Ureter (tissue), 1 donor: ENCODE results near the gene C1QTNF9B. TPM values are rescaled to one million over a fixed set of nuclear protein-coding genes. Genes with fewer than 3 reads are reported as not detected.

ENCODE experiments used
- DNase-seq: peaks from one replicate; pipeline ENCODE4 v3.0.0-alpha.2; 2020; ENCODE audit warnings: low spot score
- total RNA-seq: library from RNA; stranded (reverse); gene quantifications from one replicate; pipeline ENCODE4 v1.2.4, GENCODE V29; 2023
- donor health status: DM: yes; HTN: yes; CAD: no.

The C1QTNF9B gene
- total RNA-seq, 1 donor from 2014 or later = not detected

DNA sequence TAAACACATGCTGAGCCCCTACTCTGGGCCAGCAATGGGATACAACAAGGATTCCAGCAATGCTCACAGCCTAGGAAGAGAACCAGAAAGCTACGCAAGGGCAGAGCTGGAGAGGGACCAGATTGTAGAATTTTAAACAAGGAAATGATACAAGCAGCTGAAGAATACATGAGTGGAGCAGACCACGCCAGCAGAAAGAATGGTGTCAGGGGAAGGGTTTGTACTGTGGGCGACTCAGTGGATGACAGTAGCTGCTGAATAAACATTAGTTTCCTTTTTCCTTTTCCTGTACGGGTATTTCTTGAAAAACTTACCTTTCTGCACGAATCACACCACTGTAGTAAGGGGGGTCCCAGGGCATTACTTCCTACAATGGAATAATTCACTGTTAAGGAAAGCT is 38.8 kb downstream of the C1QTNF9B start:
- no peak for DNase-seq

DNA sequence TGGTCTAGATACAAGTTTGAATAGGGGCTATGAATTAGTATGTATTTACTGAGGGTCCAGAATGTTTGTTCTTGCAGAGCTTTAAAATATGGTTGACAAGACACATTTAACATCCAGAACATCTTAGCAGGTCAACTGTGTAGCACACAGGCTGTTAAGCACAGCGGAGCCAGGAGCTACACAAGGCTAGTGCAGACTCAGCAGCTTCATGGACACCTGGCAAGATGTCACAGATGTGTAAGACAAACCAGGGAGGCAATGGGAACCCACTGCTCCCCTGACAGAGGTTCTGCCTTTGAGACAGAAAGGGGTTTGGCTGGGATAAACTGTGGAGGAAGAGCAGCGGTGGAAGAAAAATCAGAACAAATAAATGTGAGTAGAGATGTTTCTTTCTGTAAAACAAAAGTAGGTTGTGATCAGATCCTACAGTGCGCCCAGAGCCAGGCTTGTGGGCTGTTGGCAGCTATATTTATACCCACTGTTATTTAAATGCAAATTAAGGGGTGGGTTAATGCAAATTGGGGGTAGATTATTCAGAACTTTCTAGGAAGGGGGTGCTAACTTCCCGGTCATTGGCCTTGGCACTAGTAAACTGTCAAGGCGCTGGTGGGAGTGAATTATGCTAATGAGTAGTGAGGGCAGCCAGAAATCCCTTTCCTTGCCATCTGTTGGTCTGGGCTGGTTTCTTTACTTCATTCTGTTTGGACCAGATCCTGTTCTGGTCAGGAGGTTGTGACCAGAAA is 41.1 kb downstream of the C1QTNF9B start:
- no peak for DNase-seq

DNA sequence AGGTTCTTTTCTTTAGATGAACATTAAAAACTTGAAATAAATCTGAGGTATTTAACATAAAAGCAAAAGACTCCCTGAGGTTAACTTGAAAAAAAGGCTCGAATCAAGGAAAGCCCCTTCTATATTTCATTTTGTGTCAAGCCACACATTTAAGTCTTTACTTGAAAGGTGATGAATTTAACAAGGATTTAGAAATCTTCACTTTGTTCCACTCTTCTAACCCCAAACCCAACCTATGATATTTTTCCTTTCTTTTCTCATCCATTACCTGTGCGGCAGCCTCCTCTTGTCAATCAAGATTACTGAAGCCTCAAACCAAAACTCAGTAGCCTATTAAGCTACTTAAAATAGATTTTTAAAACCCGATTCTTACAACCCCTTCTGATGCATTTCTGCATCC is 41.9 kb downstream of the C1QTNF9B start:
- no peak for DNase-seq

DNA sequence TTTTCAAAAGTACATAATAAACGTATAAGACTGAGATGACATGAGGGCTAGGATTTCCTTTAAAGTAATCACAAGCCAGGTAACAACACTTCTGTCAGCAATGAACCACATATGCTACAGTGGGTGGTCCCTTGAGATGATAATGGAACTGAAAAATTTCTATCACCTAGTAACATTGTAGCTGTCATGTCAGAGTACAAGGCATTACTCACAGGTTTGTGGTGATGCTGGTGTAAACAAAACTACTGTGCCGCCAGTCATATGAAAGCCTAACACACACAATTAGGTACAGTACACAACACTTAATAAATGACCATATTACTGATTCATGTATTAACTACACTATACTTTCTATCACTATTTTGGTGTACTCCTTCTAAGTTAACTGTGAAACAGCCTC is 45.0 kb downstream of the C1QTNF9B start:
- no peak for DNase-seq

DNA sequence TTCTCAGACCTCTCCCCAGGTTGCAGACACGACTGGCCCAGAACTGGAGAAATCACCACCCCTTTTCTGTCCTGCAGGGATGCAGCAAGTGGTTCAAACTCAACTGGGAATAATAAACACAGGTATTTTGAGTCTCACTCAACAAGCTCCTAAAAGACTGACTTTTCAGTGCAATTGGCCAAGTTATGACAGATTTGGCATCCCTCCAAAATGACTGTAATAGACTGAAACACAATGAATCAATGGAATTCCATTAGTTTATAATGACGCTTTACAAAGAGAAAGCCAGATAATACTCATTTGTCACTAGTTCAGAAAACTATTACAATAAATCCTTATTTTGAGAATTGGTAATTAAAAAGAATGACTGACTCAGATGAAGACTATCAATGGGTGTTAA is 46.2 kb downstream of the C1QTNF9B start:
- DNase-seq = no peak

DNA sequence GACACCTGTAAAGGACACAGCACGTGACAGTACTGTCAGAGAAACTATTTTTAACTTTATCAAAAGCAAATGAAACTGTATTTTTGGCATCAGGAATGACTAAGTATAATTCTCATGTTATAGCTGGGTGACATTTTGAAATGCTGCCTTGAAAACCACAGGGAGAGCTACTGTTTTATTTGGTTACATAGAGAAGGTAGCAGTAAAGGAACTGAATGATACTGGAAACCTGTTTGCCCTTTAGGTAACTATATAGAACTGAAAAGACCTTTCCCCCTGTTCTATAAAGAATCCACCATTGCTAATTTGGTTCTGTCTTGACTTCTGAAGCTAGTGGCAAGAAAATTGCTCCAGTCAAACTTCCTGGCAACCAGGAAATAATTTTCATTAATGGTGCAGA is 47.2 kb downstream of the C1QTNF9B start:
- DNase-seq = no peak

DNA sequence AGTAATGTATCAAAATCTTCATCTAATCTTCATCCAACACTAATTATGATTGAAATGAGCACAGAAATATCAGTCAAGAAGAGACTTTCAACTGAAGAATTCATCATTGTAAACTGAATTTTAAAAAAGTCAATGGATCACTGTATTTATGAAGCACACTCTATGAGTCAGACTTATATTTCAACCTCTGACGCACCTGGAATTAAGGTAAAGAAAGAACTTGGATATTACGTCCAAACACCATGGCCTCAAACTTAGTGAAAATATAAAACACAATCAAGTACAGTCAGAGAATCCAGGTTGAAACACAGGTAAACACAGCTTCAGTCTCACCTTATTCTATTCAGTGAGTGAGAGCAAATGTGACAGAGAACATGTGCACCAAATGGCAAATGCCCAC is 47.6 kb downstream of the C1QTNF9B start:
- DNase-seq = no peak

DNA sequence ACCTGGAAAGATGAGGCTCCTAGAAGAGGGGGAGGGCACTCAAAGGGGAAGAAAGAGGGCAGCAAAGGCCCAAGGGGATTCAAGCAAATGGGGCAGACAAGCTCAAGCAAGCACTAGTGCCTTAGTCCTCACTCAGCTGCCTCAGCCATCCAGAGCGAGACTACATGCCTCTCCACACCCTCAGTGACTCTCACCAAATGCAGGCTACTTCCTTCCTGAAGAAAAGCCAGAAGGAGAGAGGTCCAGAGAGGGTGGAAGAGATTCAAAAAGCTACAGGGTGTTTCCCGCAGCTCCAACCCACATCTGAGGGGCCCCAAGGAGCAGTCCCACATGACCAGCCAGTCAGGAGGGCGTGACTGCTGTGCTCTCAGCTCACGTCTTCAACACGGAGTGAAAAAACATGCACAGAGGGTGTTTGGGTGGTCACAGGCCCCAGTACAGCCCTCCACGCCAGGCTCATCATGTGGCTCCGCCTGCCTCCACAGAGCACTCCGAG is 48.6 kb downstream of the C1QTNF9B start:
- no peak for DNase-seq

DNA sequence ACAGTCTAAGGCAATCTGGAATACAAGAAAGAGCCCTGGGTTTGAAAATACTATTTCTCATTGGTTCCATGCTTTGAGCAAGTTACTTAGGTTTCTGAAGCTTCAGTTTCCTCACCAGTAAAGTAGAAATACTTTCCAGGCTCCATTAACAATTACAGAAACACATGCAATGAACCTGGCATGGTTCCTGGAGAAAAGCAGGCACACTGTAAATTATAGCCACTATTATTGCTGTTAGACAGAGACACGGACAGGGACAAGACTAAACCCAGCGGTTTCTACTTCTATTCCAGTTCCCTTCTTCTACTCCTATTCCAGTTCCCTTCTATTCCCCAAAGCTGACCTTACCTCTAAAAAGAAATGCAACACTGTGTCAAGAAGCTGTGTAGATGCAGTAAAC is 49.3 kb downstream of the C1QTNF9B start:
- no peak for DNase-seq

DNA sequence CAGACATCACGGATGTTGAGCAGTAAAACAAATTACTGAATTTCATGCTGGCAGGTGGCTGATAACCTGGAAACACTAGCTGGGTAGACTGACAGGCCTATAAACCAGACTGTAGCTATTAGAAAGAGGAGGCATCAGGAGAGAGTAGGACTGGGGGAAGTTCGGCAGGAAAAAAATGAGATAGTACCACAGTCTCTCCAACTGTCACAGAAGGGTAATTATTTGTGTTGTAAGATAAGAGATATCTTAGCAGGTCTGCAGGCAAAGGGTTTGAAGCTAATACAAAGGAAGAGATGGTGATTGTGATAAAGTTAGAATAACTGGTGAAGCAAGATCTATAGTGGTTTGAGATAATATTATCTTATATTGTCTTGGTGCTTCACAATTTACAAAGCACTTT is 49.8 kb downstream of the C1QTNF9B start:
- no peak for DNase-seq

DNA sequence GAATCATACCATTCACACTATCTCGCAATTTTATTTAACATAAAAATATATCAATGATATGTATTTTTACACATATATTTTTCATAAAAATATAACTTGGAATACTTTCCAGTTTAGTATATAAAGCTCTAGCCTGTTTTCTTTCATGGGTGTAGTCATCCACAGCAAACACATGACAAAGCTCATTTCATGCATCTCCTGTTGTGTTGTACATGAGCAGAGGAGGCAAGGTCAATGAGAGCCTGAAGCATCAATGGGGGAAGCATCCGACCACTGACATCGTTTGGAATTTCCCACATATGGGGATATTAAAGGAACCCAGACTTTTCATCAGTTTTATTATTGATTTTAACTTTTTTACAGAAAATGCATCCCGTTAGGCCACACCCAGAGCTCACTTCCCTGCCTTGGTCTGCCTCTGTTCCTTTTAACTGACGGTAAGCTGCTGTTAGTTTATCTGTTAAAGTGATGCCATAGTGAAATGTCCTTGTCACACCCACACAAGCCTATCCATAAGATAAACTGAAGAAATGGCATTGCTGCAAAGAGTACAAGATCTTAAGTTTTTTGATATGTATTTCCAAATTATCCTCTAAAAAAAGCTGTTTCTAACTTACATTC is 52.1 kb downstream of the C1QTNF9B start:
- no peak for DNase-seq

DNA sequence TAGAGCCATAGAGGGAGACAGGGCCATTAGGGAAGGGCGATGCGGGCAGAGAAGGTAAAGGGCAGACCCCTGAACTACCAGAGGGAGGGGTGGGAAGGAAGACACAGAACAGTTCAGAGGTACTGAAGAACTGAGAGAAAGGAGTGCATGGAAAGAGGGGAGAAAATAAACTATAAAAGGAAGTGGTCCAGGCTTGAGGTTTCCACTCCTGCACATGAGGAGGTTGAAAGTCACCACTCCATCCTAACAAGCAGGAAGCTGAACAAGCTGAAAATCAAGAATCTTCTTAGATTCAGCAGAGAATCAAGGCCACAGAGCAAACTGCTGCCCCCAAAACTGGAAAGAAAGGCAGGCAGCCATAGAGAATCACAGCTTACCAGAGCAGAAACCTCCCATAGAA is 53.2 kb downstream of the C1QTNF9B start:
- DNase-seq = no peak

DNA sequence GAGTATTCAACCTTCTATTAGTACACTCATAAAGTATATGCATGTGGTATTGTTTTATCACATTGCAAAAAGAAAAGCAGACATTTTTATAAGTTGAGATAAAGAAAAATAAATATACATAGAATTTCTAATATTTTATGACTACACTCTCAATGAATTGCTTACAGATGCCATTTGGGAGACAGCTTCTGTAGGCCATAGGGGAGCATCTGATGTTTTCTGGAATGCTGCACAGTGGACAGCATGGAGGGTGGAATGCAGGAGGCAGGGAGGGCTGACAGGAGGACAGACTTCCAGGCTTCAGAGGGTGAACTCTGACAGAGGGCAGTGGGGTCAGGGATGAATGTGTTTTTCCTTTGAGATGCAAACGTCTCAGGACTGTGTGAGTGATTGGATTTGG is 53.9 kb downstream of the C1QTNF9B start:
- no peak for DNase-seq

DNA sequence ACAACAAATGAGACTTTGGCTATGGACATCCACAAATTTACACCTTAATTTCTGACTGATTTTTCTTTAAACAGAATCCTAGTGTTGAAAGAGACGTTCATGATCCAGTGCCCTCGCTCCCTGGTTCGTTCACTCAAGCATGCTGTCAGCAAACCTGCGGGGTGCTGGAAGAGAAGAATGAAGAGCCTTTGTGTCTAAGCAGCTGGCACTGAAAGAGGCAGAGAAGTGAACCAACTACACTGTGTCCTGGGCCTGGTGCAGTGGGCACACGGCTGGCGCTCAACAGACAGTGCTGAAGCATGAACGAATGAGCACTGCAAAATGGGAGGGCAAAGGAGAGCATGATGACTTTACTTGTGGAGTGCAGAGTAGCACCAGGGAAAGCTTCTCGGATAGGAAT is 54.9 kb downstream of the C1QTNF9B start:
- no peak for DNase-seq

Other genes with a start within 250 kb of the C1QTNF9B start
- gene MIPEP, start 8.1 kb downstream of the C1QTNF9B start, total RNA-seq = 24.2 TPM